ENCODE data around the gene LAMTOR2. TPM values are rescaled to one million over a fixed set of nuclear protein-coding genes. Genes with fewer than 3 reads are reported as not detected.

LAMTOR2 gene
- total and polyA plus RNA-seq, 9 of the 15 experiments (the other 6 are each of a cell fraction or from before 2014, with no cell fraction given), result 39.0 to 161 (median 74.6) TPM

DNA sequence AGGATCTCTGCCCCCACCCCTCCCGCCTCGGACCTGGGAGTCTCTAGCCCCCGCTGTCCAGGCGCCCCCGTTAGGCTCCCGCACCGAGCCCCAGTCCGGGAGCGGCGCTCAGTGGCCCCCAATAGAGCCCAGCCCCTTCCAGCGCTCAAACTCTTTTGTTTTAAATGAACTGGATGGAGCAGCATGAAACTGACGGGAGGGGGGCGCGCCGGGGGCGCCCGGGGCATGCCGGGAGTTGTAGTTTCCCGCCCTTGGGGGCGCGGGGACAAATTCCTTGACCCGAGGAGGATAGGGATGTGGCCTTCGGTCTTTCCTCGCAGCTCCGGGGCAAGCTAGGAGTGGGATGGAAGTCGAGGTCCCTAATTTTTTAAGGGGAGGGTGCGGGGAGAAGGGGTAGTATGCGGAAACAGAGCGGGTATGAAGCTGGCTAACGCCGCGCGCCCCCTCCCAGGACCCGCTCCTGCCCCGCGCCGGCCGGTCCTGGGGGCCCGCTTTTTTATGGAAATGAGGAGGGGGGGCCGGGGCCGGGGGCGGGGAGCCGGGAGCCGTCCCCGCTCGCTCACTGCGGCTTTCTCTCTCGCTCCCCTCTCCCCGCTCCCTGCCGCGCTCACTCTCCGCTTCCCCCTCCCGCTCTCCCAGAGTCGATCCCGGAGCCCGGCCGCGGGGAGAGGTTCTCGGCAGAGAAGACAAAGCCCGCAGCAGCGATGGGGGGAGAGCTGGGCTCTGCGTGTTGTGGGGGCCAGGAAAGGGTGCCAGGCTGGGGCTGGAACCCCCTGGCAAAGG lies 27.9 kb downstream of the LAMTOR2 start, which contains the start of gene MEX3A (continued):
- TF ChIP-seq, protein P1, sequence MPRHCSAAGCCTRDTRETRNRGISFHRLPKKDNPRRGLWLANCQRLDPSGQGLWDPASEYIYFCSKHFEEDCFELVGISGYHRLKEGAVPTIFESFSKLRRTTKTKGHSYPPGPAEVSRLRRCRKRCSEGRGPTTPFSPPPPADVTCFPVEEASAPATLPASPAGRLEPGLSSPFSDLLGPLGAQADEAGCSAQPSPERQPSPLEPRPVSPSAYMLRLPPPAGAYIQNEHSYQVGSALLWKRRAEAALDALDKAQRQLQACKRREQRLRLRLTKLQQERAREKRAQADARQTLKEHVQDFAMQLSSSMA (CRISPR knock-in tag; IDR thresholded peaks at IDR 0.05), result no peak
- TF ChIP-seq, protein P2, sequence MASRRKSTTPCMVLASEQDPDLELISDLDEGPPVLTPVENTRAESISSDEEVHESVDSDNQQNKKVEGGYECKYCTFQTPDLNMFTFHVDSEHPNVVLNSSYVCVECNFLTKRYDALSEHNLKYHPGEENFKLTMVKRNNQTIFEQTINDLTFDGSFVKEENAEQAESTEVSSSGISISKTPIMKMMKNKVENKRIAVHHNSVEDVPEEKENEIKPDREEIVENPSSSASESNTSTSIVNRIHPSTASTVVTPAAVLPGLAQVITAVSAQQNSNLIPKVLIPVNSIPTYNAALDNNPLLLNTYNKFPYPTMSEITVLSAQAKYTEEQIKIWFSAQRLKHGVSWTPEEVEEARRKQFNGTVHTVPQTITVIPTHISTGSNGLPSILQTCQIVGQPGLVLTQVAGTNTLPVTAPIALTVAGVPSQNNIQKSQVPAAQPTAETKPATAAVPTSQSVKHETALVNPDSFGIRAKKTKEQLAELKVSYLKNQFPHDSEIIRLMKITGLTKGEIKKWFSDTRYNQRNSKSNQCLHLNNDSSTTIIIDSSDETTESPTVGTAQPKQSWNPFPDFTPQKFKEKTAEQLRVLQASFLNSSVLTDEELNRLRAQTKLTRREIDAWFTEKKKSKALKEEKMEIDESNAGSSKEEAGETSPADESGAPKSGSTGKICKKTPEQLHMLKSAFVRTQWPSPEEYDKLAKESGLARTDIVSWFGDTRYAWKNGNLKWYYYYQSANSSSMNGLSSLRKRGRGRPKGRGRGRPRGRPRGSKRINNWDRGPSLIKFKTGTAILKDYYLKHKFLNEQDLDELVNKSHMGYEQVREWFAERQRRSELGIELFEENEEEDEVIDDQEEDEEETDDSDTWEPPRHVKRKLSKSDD (conservative IDR thresholded peaks at IDR 0.05; ENCODE audit: low read length), result no peak
- TF ChIP-seq, protein P3, sequence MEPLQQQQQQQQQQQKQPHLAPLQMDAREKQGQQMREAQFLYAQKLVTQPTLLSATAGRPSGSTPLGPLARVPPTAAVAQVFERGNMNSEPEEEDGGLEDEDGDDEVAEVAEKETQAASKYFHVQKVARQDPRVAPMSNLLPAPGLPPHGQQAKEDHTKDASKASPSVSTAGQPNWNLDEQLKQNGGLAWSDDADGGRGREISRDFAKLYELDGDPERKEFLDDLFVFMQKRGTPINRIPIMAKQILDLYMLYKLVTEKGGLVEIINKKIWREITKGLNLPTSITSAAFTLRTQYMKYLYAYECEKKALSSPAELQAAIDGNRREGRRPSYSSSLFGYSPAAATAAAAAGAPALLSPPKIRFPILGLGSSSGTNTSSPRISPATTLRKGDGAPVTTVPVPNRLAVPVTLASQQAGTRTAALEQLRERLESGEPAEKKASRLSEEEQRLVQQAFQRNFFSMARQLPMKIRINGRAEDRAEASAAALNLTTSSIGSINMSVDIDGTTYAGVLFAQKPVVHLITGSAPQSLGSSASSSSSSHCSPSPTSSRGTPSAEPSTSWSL (CRISPR knock-in tag; IDR thresholded peaks at IDR 0.05; ENCODE audit: borderline replicate concordance), result no peak
- TF ChIP-seq ESRRA (IDR thresholded peaks at IDR 0.05; ENCODE audit: borderline replicate concordance, low read depth), result 0 out of 2 replicates have a peak, but pooled peaks have one; percentile 25
- TF ChIP-seq ZBTB12 (CRISPR knock-in tag; IDR thresholded peaks at IDR 0.05), result peak; percentile 37; the same call in 1 of the 2 replicates
- no peak; a peak in 1 of 6 replicates for TF ChIP-seq ZBTB11 (CRISPR knock-in tag; IDR thresholded peaks at IDR 0.05)
- peak; percentile 8 for TF ChIP-seq HMGN3 (IDR thresholded peaks at IDR 0.05; ENCODE audit: borderline replicate concordance, extremely low read depth, insufficient read length, low read depth, low read length)
- TF ChIP-seq ZBTB7A (IDR thresholded peaks at IDR 0.05; ENCODE audit: borderline replicate concordance, control insufficient read depth, low read depth, low read length), result peak; percentile 99
- TF ChIP-seq, protein P4, sequence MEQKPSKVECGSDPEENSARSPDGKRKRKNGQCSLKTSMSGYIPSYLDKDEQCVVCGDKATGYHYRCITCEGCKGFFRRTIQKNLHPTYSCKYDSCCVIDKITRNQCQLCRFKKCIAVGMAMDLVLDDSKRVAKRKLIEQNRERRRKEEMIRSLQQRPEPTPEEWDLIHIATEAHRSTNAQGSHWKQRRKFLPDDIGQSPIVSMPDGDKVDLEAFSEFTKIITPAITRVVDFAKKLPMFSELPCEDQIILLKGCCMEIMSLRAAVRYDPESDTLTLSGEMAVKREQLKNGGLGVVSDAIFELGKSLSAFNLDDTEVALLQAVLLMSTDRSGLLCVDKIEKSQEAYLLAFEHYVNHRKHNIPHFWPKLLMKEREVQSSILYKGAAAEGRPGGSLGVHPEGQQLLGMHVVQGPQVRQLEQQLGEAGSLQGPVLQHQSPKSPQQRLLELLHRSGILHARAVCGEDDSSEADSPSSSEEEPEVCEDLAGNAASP (IDR thresholded peaks at IDR 0.05), result no peak
- TF ChIP-seq ZNF174 (CRISPR knock-in tag; IDR thresholded peaks at IDR 0.05), result no peak
